Astrocyte (in vitro differentiated cells and primary cell): ENCODE data around the gene JPT2.

Source experiments
- CTCF ChIP-seq: IDR thresholded peaks from 2 replicates; pipeline ENCODE4 v1.5.1; 2011; ENCODE audit warnings: low read depth, mild to moderate bottlenecking, inconsistent platforms, low read length, moderate library complexity; ENCODE audit not compliant: insufficient read depth
- EZH2 ChIP-seq: IDR thresholded peaks from 2 replicates; pipeline ENCODE4 v1.6.1; 2012; ENCODE audit warnings: mild to moderate bottlenecking, low read length, inconsistent platforms; ENCODE audit not compliant: insufficient read depth

- no peak for TF ChIP-seq CTCF
- TF ChIP-seq EZH2 = no peak
These were observed 23.4 kb upstream of the JPT2 start for GRCh38 chr16:1654505-1655268.
